ENCODE data around the gene USP6.
"Not testable (repeated sequence)": the region's sequence is repeated elsewhere in the genome, so short reads cannot be mapped to it uniquely, and the experiment has no call there.

Gene USP6

DNA sequence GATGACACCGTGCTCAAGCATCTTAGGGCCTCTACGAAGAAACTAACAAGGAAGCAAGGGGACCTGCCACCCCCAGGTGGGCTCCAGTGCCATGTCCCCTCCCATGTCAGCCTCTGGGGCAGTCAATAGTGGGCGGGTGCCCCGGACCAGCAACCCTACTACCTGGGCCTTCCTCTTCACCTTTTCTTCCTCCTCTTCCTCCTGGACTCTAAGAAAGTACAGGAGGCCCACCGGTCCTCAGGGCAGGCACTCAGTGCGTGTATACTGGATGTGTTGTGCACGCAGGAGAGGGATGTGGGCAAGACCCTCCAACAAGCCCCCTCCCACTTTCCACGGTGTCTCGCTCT, 22.3 kb downstream of the USP6 start:
- not testable (repeated sequence) for H4K8ac ChIP-seq (ENCODE audit: low read depth, low read length); H3K79me1 ChIP-seq (ENCODE audit: low read length); H3K27me3 ChIP-seq (ENCODE audit: insufficient read depth, low read length, poor library complexity); H3K23ac ChIP-seq (ENCODE audit: low read length); H4K5ac ChIP-seq (ENCODE audit: low read length); H3K36me3 ChIP-seq (ENCODE audit: control insufficient read depth, insufficient read depth, low read length); H3K4me3 ChIP-seq (ENCODE audit: low read length); H3K56ac ChIP-seq (ENCODE audit: low read length); H3K9ac ChIP-seq (ENCODE audit: low read length); H3K27ac ChIP-seq (ENCODE audit: low read depth, low read length); H3K4me1 ChIP-seq (ENCODE audit: control insufficient read depth, low read depth, low read length); H2BK15ac ChIP-seq (replicated peaks; ENCODE audit: low read depth); H2BK5ac ChIP-seq (ENCODE audit: low read length); H3K79me2 ChIP-seq (ENCODE audit: control insufficient read depth, insufficient read depth, low read length); H2AK5ac ChIP-seq (ENCODE audit: low read length); H3K18ac ChIP-seq (ENCODE audit: low read length); DNase-seq; H3K4ac ChIP-seq (ENCODE audit: low read depth, low read length); H3K4me2 ChIP-seq (ENCODE audit: low read length); H2BK120ac ChIP-seq (ENCODE audit: low read depth, low read length)
- WGBS (ENCODE audit: extremely low coverage, insufficient coverage, low lambda C conversion rate) = no CpG with 5 or more reads among the region's 9 CpGs

DNA sequence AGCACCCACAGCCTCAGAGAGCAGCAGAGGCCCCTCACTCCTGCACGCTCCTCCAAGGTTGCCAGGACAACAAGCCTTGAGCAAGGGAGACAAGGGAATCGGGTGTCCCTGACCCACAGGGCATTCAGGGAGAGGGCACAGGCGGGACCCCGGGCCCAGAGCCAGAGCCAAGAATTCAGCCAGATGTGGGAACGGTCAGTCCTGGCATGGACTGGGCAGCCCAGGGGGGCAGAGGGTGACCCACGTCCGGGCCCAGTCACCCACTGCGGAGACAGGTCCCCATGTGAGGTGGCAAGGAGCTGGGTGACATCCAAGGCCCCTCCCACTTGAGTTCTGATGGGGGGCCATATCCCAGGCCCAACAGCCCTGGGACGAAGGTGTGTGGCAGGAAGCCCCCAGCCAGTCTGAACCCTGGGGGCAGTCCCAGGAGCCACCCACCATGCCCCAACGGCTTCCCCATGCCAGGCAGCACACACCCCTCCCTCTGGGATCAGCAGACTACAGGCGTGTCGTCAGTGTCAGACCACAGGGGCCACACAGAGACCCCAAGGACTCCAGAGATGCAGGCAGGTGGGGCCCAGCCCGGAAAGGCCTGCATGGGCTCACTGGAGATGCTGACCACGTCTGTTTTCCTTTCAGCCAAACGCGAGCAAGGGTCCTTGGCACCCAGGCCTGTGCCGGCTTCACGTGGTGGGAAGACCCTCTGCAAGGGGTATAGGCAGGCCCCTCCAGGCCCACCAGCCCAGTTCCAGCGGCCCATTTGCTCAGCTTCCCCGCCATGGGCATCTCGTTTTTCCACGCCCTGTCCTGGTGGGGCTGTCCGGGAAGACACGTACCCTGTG, 23.0 kb downstream of the USP6 start:
- Histone ChIP-seq H3K27ac (ENCODE audit: low read depth, low read length) (no peak overlapping the region), H3K36me3 (ENCODE audit: control insufficient read depth, insufficient read depth, low read length) (no peaks in the 10 kb centered on the region), H4K8ac (ENCODE audit: low read depth, low read length) (no peak overlapping the region), H3K4me3 (ENCODE audit: low read length) (no peak overlapping the region), H3K4me2 (ENCODE audit: low read length) (no peak overlapping the region), H2BK15ac (replicated peaks; ENCODE audit: low read depth) (no peak overlapping the region), H3K4me1 (ENCODE audit: control insufficient read depth, low read depth, low read length) (no peaks in the 10 kb centered on the region), H3K79me2 (ENCODE audit: control insufficient read depth, insufficient read depth, low read length) (no peaks in the 10 kb centered on the region), H3K79me1 (ENCODE audit: low read length) (no peaks in the 10 kb centered on the region), H3K23ac (ENCODE audit: low read length) (no peak overlapping the region), H3K56ac (ENCODE audit: low read length) (no peak overlapping the region), H2AK5ac (ENCODE audit: low read length) (no peak overlapping the region), H3K27me3 (ENCODE audit: insufficient read depth, low read length, poor library complexity) (no peaks in the 10 kb centered on the region), H3K9ac (ENCODE audit: low read length) (no peak overlapping the region), H3K4ac (ENCODE audit: low read depth, low read length) (no peak overlapping the region), H2BK120ac (ENCODE audit: low read depth, low read length) (no peak overlapping the region), H3K18ac (ENCODE audit: low read length) (no peak overlapping the region), H2BK5ac (ENCODE audit: low read length) (no peak overlapping the region), H4K5ac (ENCODE audit: low read length) (no peak overlapping the region)
- no CpG with 5 or more reads among the region's 24 CpGs for WGBS (ENCODE audit: extremely low coverage, insufficient coverage, low lambda C conversion rate)
- no peak for DNase-seq

DNA sequence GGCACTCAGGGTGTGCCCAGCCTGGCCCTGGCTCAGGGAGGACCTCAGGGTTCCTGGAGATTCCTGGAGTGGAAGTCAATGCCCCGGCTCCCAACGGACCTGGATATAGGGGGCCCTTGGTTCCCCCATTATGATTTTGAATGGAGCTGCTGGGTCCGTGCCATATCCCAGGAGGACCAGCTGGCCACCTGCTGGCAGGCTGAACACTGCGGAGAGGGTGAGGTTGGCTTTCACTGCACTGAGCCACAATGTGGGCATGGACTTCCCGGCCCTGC, 23.6 kb downstream of the USP6 start:
- Histone ChIP-seq H3K4me1 (ENCODE audit: control insufficient read depth, low read depth, low read length) (no peaks in the 10 kb centered on the region), H3K18ac (ENCODE audit: low read length) (no peak overlapping the region), H2BK5ac (ENCODE audit: low read length) (no peak overlapping the region), H2AK5ac (ENCODE audit: low read length) (no peak overlapping the region), H3K4me2 (ENCODE audit: low read length) (no peak overlapping the region), H2BK15ac (replicated peaks; ENCODE audit: low read depth) (no peak overlapping the region), H3K9ac (ENCODE audit: low read length) (no peak overlapping the region), H3K27ac (ENCODE audit: low read depth, low read length) (no peak overlapping the region), H3K4ac (ENCODE audit: low read depth, low read length) (no peak overlapping the region), H3K27me3 (ENCODE audit: insufficient read depth, low read length, poor library complexity) (no peaks in the 10 kb centered on the region), H3K79me2 (ENCODE audit: control insufficient read depth, insufficient read depth, low read length) (no peaks in the 10 kb centered on the region), H3K36me3 (ENCODE audit: control insufficient read depth, insufficient read depth, low read length) (no peaks in the 10 kb centered on the region), H4K8ac (ENCODE audit: low read depth, low read length) (no peak overlapping the region), H3K79me1 (ENCODE audit: low read length) (no peaks in the 10 kb centered on the region), H2BK120ac (ENCODE audit: low read depth, low read length) (no peak overlapping the region), H3K56ac (ENCODE audit: low read length) (no peak overlapping the region), H3K4me3 (ENCODE audit: low read length) (no peak overlapping the region), H4K5ac (ENCODE audit: low read length) (no peak overlapping the region), H3K23ac (ENCODE audit: low read length) (no peak overlapping the region)
- DNase-seq = no peak
- no CpG with 5 or more reads among the region's 5 CpGs for WGBS (ENCODE audit: extremely low coverage, insufficient coverage, low lambda C conversion rate)

DNA sequence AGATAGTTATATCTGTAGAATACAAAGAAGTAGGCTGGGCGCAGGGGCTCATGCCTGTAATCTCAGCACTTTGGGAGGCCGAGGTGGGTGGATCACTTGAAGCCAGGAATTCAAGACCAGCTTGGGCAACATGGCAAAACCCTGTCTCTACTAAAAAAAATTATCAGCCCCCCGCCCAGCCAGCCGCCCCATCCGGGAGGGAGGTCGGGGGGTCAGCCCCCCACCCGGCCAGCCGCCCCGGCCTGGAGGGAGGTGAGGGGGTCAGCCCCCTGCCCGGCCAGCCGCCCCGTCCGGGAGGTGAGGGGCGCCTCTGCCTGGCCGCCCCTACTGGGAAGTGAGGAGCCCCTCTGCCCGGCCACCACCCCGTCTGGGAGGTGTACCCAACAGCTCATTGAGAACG, 27.0 kb downstream of the USP6 start:
- H2BK5ac ChIP-seq (ENCODE audit: low read length); H3K79me1 ChIP-seq (ENCODE audit: low read length); H2BK120ac ChIP-seq (ENCODE audit: low read depth, low read length); H3K4ac ChIP-seq (ENCODE audit: low read depth, low read length); H4K8ac ChIP-seq (ENCODE audit: low read depth, low read length); H3K18ac ChIP-seq (ENCODE audit: low read length); H4K5ac ChIP-seq (ENCODE audit: low read length); H3K9ac ChIP-seq (ENCODE audit: low read length); H3K4me3 ChIP-seq (ENCODE audit: low read length); H3K27ac ChIP-seq (ENCODE audit: low read depth, low read length); H3K56ac ChIP-seq (ENCODE audit: low read length); H3K23ac ChIP-seq (ENCODE audit: low read length); H3K27me3 ChIP-seq (ENCODE audit: insufficient read depth, low read length, poor library complexity); H3K36me3 ChIP-seq (ENCODE audit: control insufficient read depth, insufficient read depth, low read length); H3K79me2 ChIP-seq (ENCODE audit: control insufficient read depth, insufficient read depth, low read length); H3K4me2 ChIP-seq (ENCODE audit: low read length); H2AK5ac ChIP-seq (ENCODE audit: low read length); DNase-seq; H3K4me1 ChIP-seq (ENCODE audit: control insufficient read depth, low read depth, low read length); H2BK15ac ChIP-seq (replicated peaks; ENCODE audit: low read depth): not testable (repeated sequence)
- no CpG with 5 or more reads among the region's 18 CpGs for WGBS (ENCODE audit: extremely low coverage, insufficient coverage, low lambda C conversion rate)

DNA sequence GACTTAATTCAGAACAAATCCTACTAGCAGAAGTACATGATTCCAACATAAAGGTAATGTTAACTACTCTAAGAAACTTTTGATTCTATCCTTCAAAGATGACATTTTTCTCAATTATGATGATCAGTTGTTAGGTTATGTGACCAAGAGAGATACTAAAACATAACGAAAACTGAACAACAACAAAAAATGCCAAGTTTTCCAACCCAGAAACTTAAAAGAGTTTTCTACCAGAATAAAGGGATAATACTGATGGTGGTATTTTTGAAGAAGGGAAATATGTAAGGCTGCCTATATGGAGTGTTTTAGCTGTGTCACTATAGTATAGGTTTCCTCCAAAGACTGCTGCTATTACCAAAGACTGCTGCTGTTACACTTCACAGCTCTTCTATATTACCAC, 30.3 kb downstream of the USP6 start:
- H3K9ac ChIP-seq (ENCODE audit: low read length); H3K4me3 ChIP-seq (ENCODE audit: low read length); H3K18ac ChIP-seq (ENCODE audit: low read length); H3K79me2 ChIP-seq (ENCODE audit: control insufficient read depth, insufficient read depth, low read length); DNase-seq; H4K8ac ChIP-seq (ENCODE audit: low read depth, low read length); H3K4ac ChIP-seq (ENCODE audit: low read depth, low read length); H3K4me1 ChIP-seq (ENCODE audit: control insufficient read depth, low read depth, low read length); H2AK5ac ChIP-seq (ENCODE audit: low read length); H3K36me3 ChIP-seq (ENCODE audit: control insufficient read depth, insufficient read depth, low read length); H2BK15ac ChIP-seq (replicated peaks; ENCODE audit: low read depth); H3K4me2 ChIP-seq (ENCODE audit: low read length); H2BK120ac ChIP-seq (ENCODE audit: low read depth, low read length); H3K27ac ChIP-seq (ENCODE audit: low read depth, low read length); H3K56ac ChIP-seq (ENCODE audit: low read length); H3K27me3 ChIP-seq (ENCODE audit: insufficient read depth, low read length, poor library complexity); H2BK5ac ChIP-seq (ENCODE audit: low read length); H3K23ac ChIP-seq (ENCODE audit: low read length); H3K79me1 ChIP-seq (ENCODE audit: low read length); H4K5ac ChIP-seq (ENCODE audit: low read length): not testable (repeated sequence)
- no CpG with 5 or more reads among the region's 1 CpG for WGBS (ENCODE audit: extremely low coverage, insufficient coverage, low lambda C conversion rate)

DNA sequence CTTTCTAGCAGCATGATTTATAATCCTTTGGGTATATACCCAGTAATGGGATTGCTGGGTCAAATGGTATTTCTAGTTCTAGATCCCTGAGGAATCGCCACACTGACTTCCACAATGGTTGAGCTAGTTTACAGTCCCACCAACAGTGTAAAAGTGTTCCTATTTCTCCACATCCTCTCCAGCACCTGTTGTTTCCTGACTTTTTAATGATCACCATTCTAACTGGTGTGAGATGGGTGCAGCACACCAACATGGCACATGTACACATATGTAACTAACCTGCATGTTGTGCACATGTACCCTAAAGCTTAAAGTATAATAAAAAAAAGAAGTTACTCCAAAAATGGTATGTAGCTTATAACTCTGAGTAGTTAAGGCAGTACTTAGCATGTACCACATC, 44.9 kb downstream of the USP6 start:
- H3K36me3 ChIP-seq (ENCODE audit: control insufficient read depth, insufficient read depth, low read length); H3K4me3 ChIP-seq (ENCODE audit: low read length); H2BK120ac ChIP-seq (ENCODE audit: low read depth, low read length); H3K27ac ChIP-seq (ENCODE audit: low read depth, low read length); H3K9ac ChIP-seq (ENCODE audit: low read length); H3K56ac ChIP-seq (ENCODE audit: low read length); H2BK5ac ChIP-seq (ENCODE audit: low read length); H3K79me1 ChIP-seq (ENCODE audit: low read length); H2BK15ac ChIP-seq (replicated peaks; ENCODE audit: low read depth); DNase-seq; H3K4me1 ChIP-seq (ENCODE audit: control insufficient read depth, low read depth, low read length); H3K23ac ChIP-seq (ENCODE audit: low read length); H2AK5ac ChIP-seq (ENCODE audit: low read length); H3K4me2 ChIP-seq (ENCODE audit: low read length); H3K79me2 ChIP-seq (ENCODE audit: control insufficient read depth, insufficient read depth, low read length); H3K4ac ChIP-seq (ENCODE audit: low read depth, low read length); H3K18ac ChIP-seq (ENCODE audit: low read length); H3K27me3 ChIP-seq (ENCODE audit: insufficient read depth, low read length, poor library complexity); H4K5ac ChIP-seq (ENCODE audit: low read length); H4K8ac ChIP-seq (ENCODE audit: low read depth, low read length): not testable (repeated sequence)
- WGBS (ENCODE audit: extremely low coverage, insufficient coverage, low lambda C conversion rate) = no CpG with 5 or more reads among the region's 1 CpG

Measured in mesendoderm (in vitro differentiated cells).